DND-41 (cell line): ENCODE data around the gene TBXAS1.

Experiments
- CTCF ChIP-seq: IDR thresholded peaks from 2 replicates; pipeline ENCODE4 v1.5.1; 2012; ENCODE audit warnings: borderline replicate concordance, low read length, moderate library complexity, mild to moderate bottlenecking; ENCODE audit not compliant: poor library complexity, severe bottlenecking; ENCODE audit errors: extremely low read depth
- EZH2 ChIP-seq: IDR thresholded peaks from 3 replicates; pipeline ENCODE4 v1.6.1; 2012; ENCODE audit warnings: borderline replicate concordance, low read depth, mild to moderate bottlenecking, moderate library complexity, low read length, inconsistent platforms; ENCODE audit not compliant: severe bottlenecking

DNA sequence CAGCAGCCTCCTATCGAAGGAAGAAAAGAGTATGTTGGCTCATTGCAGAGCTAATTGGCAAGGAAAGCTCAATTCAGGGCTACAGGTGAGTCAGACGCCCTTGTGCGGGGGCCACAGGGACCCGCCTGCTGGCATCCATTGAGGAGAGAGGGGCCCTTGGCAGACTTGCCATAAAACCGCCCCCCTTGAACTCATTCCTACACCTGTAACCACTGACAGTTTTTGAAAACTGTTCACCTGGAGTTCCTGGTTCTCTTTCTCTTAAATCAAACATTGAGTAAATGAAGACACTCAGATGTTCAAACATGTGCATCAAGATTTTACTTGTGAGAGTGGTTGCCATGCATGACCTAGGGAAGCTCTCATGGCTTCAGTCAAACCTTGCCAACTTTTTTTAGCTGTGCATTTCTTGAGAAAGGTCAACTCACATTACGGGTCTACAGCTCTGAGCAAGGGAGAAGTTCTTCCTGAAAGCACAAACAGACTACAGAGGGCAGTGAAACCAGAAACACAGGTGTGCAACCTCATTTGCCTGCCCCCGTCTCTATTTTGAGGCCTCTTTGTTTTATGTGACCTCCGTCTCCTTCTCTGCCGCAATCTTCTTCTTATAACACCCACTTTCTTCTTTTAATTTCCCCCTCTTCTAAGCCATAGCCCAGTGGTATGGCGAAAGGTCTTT, 87.8 kb downstream of the TBXAS1 start:
- no peak for TF ChIP-seq CTCF
- no peak for TF ChIP-seq EZH2
